NCI-H524 treated with DMSO at 0.1 percent for 48 hours (cell line): ENCODE results near the gene DISC1.
"Not testable (repeated sequence)": the region's sequence is repeated elsewhere in the genome, so short reads cannot be mapped to it uniquely, and the experiment has no call there.

Source experiments
- DNase-seq: peaks from one replicate; lab custom pipeline; 2025; lab: John Stamatoyannopoulos, UW

DISC1 gene

DNA sequence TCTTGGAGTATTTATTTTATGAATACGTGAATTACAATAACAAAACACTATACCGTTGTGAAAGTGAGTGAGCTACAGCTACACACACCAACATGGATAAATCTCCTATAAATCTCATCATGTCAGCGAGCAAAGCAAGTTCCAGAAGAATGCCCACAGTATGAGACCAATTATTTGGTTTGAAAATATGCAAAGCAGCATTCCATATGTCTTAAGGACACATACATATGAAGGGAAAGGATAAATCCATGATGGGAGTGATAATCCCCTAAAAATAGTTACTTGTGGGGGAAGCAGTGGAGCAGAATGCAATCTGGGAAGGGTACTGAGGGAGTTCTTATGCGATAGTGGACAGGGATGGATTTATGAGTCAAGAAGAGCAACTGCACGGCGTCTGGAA is 261.3 kb downstream of the DISC1 start:
- DNase-seq: no peak

DNA sequence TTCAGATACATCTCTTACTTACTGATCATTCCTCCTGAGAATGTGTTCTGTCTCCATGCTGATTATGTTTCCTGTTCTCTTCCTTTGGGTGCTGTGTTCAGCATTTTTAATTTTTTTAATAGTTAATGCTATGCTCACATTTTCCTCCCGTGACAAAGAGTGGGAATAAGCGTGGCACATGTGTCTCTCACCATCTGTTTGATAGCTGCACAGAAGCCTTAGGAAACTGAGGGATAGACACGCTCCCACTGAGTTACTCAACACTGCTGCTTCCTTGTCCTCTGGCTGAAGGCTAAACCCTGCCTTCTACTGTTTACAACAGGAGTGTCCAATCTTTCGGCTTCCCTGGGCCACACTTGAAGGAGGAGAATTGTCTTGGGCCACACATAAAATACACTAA is 264.2 kb downstream of the DISC1 start:
- no peak for DNase-seq

DNA sequence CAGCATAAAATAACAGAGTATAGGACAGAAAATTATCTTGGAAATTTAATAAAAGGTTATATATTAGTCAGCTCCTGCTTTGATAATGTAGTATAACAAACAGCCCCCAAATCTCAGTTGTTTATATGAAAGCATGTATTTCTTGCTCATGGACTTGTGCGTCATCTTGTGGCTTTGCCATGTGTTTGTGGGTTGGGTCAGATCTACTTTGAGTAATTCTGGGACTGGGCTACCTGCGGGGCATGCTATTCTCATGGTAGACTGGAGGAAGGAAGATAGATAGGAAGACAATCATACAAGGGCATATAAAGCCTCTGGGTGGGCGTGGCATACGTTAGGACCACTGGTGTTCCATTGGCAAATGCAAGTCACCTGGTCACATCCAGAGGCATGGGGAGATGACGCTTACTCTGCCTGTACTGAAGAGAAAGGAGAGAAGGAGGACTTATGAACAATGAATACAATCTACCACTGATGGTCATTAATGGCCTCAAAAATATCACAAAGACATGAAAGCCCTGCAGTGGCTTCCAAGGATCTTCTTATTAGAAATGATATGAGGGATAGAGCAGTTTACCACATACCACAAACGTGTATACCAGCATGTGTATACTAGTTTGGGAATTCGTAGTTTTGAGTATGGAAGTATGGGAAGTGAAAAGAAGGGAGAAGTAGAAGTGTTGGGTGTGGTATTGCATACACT is 267.0 kb downstream of the DISC1 start:
- no peak for DNase-seq

DNA sequence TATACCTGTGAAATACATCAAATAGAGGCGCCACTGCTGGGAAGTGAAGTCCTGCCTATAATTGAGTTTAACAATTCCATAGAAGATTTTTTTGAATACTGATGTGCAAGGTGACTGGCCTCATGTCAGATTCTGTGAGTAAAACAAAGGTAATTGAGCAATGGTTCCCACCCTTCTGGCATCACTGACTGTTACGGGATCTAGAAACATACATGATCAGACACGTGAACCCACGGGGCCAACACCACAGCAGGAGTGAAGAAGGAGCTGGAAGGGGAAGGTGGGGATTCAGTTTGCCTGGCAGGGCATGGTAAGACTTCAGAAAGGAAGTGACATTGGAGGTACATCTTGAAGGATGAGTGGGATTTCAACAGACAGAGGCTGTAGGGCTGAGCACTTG is 270.2 kb downstream of the DISC1 start:
- no peak for DNase-seq

DNA sequence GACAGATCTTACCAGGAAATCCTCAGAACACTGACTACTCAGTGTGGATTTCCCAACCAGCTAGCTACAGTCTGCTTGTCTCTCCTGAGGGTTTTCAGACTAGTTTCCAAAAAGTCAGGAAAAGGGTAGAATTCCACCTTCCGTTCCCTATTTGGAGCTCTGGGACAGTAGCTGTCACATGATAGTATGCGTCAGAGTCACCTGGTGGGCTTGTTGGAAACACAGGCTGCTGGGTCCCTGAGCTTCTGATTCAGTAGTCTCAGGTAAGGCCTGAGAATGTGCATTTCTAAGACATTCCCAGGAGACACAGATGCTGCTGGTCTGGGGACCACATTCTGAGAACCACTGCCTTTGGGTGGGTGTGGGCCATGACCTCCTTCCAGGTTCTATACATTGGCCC is 272.5 kb downstream of the DISC1 start:
- DNase-seq: no peak

DNA sequence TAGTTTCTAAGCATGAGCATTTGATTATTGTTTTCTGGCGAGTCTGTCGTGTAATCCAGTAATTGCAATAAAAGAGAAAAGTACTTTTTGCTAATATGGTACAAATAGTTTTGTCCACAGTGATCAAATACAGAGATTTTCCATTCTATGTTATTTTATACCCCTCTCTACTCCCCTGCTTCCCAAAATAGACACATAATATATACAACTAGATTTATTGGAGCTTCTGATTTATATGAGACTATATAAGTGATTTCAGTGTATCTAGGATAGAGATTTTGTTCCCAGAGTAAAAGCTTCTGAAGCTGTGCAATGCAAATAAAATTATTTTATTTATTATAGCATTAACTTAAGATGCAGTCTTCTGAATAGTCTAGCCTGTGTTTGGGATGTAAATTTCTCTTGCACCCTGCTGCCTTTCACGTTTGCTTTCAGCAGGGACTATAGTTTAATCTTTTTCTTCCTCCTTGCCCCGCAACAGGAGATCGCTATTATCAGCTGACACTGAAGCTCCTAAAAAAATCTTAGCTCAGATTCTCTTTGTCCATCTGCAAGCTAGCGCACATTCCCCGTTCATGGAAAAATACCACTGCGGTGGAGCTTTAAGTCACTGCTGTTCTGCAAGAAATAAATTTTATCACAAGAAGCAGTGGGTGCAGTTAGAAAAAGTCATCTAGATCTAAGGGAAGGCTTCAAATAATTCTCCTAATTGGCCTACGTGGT is 273.3 kb downstream of the DISC1 start:
- DNase-seq: no peak

DNA sequence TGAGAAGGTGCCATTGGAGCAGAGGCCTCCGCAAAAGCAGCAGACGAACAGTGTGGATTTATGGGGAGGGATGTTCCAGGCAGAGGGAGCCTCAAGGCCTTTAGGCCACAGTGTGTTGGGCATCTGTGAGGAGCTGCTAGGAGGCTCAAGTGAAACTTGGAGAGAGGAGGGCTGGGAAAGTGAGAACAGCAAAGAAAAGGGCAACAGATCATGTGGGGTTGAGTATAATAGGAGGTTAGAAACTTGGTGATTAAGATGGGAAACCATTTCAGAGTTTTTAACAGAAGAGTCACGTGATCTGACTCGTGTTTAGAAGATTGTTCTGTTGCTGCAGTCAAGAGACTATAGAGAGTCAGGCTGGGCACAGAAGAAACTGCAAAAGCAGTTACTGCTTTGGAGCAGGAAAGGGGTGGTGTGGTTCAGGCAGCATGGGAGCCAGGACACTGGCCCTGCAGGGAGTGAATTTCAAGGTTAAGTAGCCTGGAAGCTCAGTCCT is 277.0 kb downstream of the DISC1 start:
- no peak for DNase-seq

DNA sequence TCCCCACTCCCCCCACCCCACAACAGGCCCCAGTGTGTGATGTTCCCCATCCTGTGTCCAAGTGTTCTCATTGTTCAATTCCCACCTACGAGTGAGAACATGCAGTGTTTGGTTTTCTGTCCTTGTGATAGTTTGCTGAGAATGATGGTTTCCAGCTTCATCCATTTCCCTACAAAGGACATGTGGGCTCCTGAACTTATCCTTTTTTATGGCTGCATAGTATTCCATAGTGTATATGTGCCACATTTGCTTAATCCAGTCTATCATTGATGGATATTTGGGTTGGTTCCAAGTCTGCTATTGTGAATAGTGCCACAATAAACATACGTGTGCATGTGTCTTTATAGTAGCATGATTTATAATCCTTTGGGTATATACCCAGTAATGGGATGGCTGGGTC is 280.7 kb downstream of the DISC1 start:
- not testable (repeated sequence) for DNase-seq

DNA sequence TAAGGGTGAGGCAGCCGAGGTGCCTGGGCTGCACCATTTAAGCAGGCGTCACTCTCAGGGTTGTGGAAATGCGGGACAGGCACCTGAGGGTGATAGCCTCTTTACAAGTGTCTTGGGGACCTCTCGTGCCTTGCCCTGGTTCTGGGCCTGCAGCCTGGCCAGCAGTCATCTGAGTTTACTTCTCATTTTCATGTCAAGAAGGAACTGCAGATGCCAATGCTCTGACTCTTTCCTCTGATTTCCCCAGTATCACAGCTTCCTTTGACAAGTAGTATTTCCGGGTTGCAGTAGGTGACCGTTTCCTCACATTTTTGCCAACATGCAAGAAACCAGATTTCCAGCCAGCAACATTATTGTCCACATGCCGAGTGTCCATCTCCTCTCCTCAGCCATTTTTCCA is 286.9 kb downstream of the DISC1 start:
- no peak for DNase-seq

DNA sequence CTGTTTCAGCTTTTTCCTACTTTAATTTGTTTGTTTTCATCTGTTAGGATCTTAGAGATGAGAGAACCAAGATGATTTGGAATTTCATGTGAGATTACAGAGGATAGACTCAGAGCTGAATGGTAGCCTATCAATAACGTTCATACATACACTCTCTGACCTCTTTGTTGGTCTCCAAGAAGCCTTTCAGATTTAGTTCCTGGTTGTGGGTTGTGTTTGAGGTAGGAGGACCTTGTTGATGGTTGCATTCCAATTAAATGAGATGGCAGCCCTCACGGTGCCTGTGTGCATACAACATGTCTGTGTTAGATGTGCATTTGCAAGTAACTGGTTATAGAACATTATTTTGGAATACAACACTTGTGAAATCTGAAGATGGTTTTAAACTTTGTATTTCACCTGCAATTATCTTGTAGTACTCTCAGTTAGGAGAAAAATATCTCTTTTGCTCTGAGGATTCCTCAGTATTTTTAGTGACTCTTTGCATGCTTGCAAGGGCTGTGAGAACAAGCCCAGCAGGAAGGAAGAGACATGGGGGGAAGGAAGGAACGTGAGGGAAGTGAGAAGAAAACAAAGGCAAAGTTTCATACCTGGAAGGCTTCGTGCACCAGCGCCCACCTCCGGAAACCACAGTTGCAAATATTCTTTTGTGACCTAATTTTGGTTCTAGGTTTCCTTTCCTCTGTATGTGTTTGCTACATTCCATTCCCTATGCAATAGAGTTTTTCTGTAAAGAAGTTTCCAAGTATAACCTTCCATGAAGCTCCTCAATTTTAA is 291.8 kb downstream of the DISC1 start:
- DNase-seq: no peak

DNA sequence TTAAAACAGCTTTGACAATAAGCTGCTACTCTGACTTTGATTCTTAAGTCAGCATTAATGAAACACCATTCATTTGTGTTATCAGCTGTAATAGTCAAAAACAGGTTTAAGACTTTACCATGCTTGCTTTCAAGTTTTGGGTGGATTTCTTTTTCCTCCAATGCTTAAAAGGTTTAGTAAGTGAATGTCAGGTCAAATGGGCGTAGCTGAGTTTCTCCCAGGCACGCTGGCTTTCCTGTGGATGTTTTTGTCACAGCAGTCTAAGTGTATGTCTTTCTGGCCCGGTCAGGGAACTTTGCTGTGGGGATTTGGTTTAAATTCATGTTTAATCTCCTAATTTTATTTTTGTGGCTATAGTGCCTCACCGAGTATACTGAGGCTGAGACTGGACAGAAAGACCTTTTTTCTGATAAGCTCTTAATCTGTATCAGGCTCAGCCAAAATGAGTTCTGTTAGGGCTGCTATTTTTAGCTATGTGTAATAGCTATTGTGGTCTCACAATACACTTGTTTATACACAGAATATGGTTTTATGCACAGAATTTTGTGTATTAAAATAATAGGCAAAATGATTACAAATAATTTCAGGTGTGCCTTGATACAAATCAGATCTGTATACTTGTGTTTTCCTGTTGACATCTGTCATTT is 292.8 kb downstream of the DISC1 start:
- no peak for DNase-seq

DNA sequence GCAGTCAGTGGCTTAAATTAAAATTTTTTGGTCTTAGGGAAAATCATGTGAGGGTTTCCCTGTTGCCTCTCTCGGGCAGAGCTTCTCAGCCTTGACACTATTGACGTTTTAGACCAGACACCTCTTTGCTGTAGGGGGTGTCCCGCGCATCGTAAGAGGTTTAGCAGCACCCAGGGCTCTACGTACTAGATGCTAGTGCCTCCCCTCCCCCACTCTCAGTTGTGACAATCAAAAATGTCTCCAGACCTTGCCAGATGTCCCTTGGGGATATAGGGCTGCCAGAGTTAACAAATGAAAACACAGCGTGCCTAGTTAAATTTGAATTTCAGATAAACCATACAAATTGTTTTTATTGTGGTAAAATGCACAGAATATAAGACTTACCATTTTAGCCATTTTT is 293.3 kb downstream of the DISC1 start:
- DNase-seq: no peak

DNA sequence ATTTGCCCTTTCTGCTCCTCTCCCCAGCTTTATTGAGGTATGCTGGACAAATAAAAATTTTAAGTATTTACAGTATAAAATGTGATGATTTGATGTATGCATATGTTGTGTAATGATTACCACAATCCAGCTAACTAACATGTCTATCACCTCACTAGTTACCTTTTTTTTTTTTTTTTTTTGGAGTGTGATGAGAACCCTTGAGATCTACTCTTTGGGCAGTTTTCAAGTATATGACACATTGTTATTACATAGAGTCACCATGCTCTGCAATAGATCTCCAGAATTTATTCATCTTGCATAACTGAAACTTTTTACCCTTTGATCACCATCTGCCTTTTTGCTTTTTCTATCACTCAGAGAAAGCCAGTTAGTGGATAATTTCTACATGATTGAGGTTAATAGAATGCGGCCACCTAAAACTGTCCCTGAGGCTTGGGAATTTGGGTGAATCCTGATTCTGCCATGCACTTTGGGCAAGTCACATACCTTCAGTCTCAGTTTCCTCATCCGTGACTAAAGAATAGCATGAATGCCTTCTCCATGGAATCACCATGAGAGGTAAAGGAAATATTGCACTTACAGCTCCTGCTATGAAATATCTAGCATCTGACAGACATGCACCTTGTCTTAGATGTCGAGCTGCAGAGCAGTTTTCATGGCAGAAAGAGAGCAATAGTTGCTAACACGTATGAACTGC is 295.2 kb downstream of the DISC1 start:
- no peak for DNase-seq

DNA sequence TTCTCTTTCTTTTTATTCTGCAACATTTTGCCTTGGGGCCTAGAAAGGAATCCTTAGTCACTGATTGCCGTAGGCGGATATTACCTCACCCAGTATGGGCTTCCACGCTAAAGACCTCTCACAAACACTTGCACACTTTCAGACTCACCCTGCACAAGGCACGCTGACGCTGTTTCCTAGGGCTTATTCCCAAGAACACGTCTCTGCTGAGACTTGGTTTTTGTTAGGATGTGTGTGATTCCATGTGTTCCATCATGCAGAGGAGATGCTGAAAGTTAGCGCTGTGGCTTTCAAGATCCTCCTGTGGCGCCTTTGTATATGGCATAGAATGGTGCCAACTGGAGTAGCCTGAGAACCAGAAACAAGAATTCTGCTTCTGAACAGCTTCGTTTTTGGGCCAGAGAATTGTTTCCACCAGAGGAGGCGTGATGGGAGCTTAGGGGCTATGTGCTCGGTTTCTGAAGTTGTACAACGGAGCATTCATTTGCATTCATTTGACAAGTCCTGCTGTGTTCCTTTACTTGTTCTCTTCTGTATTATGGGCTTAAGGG is 297.0 kb downstream of the DISC1 start:
- DNase-seq: no peak

DNA sequence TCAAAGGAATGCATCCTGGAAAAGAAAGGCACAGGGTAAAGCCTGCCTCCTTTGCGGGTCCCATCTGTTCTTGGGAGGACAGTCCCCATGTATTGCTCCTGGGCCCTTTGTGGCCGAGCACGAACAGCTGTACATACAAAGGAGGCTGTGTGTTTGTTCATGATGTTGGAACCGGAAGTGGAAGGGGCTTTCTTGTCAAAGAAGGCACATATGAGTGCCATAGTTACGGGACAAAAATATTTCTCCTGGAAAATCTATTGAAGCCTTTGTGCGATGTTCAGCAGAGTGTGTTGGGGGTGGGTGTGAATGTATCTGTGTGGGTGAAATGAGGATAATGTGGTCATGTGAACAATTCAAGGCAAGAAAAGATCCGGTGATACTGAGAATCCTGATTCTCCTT is 297.6 kb downstream of the DISC1 start:
- DNase-seq: no peak

DNA sequence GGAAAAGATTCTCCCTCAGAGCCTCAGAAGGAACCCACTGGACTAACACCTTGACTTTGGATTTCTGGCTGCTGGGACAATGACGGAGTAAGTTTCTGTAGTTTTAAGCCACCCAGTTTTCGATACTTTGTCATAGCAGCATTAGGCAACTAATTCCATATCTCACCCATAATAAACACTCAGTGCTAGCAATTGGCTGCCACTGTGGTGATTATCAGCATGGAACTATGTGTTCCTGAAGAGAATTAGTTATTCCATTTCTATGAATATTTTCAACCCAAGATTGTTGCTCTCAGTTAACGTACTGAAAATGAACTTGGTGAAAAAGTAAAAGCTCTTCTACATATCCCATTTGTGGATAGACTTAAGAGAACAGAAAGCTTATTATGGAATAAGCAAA is 299.3 kb downstream of the DISC1 start:
- no peak for DNase-seq

DNA sequence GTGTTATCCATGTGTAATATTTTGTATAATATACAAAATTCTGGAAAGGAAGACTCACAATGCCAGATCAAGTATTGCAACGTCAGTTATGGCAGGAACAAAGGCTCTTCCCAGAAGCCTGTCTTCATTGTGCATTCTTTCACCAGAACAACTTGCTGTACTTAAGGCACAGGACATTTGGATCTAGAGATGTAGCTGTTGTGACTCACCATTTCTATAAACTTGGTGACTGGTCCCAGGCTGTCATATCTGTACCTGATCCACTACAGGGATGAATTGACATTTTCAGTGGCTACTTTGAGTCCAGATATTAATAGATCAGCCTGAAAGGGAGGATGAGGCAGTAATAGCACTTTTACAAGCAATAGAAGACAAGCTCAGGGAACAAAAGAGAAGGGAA is 299.8 kb downstream of the DISC1 start:
- no peak for DNase-seq

DNA sequence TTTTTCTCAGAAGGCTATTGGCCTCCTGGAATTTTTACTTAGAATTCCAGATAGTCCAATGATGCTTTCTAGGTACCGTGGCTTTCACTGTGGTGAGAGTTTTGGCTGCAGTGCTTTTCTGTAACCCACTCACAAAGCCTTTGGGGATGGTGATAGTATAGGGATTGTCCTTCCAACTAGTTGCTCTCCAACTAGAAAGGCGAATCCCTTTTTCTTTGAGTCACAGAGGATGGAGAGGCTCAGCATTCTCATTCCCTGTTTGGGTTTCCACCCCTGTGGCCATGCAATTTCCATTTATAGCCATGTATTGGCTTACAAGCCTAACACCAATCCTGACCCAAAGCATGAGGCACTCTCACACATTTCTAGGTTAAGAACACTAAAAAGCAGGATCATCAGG is 300.3 kb downstream of the DISC1 start:
- no peak for DNase-seq

DNA sequence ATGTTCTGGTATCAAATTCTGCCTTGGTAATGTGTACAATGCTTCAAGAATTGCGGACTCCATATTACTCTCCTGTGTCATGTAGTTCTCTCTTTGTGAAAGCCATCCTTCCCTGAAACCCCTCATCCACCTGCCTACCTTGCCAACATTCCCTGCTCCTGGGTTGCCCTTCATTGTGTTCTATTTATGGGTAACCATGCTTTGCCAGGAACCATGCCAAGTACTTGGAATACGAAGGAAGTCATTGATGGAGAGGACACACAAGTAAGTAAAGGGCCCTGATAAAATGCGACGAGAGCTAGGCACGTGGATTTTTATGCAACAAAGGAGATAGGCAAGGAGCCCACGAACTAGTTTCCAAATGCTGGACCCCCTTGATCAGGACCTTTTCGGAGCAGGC is 300.8 kb downstream of the DISC1 start:
- DNase-seq: no peak

DNA sequence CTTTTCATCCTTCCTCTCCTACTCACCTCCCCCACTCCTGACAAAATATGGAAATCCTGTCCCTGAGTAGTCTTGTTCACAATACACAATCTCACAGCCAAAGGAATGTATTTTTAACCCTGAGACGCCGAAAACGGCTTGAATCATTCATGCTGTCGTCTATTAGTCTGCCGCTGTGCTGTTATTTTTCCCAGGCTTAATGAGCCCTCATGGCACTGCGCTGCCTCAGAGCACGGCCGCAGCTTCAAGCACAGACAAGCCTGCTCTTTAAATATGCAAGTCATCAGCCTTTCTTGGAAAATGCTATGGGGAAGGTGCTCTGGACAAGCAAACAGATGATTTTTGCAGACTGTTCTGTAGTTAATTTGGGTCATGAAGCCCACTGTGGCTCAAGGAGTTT is 302.7 kb downstream of the DISC1 start:
- no peak for DNase-seq

DNA sequence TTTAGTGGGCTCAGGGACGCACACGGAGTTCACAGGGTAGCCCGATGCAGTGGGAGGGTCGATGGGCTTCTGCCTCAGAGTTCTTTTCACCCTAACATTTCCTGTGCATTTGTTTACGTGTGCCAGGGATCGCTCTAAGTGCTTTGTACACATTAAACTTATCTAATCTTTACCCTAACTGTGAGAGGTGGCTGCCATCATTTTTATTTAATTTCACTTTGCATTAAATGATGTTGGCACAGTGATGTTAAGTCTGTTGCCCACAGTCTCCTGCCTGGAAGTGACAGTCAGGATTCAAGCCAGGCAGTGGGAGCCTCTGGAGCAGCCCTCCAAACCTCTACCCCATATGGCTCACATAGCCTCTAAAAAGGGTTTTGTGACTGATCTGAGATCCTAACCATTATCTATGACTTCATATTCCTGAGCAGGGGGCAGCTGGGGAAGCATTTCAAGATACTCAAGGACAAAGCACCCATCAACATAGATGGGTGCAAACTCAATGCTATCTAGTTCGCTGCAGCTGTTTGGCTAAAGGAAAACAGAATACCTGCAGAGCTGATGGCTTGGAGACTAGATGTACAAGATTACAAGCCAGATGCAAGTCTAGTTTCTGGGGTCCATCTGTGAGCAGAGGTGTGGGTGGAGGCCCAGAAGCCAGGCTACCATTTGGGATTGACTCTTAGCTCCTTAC is 303.8 kb downstream of the DISC1 start:
- DNase-seq: no peak
